Memory B cell (primary cell): ENCODE results near the gene EXD1.
A peak's percentile ranks its signal among the peaks of the same experiment; 100 is the strongest.
"Not testable (repeated sequence)": the region's sequence is repeated elsewhere in the genome, so short reads cannot be mapped to it uniquely, and the experiment has no call there.

Experiments
- ATAC-seq: fragments of 150-1000 bp; cut with Tn5 transposase; 2 replicates; pipeline ENCODE4 v1.10.0; 2021; ENCODE audit warnings: low read depth, mild to moderate bottlenecking, moderate library complexity
- DNase-seq, 2 donors: peaks; one replicate each; pipeline ENCODE4 v3.0.0; 2022; ENCODE audit warnings: low spot score in 2 of 2
- H3K27ac Mint-ChIP-seq: one replicate; pipeline ENCODE4 v1.8.0; 2022; ENCODE audit warnings: mild to moderate bottlenecking, moderate library complexity, mixed read lengths
- H3K27me3 Mint-ChIP-seq: one replicate; pipeline ENCODE4 v1.8.0; 2022; ENCODE audit warnings: mixed read lengths
- H3K36me3 Mint-ChIP-seq: one replicate; pipeline ENCODE4 v1.8.0; 2022; ENCODE audit warnings: mild to moderate bottlenecking, mixed read lengths
- H3K4me1 Mint-ChIP-seq: one replicate; pipeline ENCODE4 v1.8.0; 2022; ENCODE audit warnings: mixed read lengths
- H3K4me3 Mint-ChIP-seq: one replicate; pipeline ENCODE4 v1.8.0; 2022; ENCODE audit warnings: mild to moderate bottlenecking, moderate library complexity, mixed read lengths
- H3K9me3 Mint-ChIP-seq: one replicate; pipeline ENCODE4 v1.8.0; 2022; ENCODE audit warnings: mixed read lengths

EXD1 gene, protein sequence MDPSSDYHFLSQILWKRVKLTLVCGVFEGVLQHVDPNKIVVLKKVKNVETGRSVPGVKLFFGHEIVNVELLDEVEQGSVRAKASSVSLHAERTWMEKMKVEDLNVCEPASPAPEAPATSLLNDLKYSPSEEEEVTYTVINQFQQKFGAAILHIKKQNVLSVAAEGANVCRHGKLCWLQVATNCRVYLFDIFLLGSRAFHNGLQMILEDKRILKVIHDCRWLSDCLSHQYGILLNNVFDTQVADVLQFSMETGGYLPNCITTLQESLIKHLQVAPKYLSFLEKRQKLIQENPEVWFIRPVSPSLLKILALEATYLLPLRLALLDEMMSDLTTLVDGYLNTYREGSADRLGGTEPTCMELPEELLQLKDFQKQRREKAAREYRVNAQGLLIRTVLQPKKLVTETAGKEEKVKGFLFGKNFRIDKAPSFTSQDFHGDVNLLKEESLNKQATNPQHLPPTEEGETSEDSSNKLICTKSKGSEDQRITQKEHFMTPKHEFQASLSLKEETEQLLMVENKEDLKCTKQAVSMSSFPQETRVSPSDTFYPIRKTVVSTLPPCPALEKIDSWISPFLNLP

DNA sequence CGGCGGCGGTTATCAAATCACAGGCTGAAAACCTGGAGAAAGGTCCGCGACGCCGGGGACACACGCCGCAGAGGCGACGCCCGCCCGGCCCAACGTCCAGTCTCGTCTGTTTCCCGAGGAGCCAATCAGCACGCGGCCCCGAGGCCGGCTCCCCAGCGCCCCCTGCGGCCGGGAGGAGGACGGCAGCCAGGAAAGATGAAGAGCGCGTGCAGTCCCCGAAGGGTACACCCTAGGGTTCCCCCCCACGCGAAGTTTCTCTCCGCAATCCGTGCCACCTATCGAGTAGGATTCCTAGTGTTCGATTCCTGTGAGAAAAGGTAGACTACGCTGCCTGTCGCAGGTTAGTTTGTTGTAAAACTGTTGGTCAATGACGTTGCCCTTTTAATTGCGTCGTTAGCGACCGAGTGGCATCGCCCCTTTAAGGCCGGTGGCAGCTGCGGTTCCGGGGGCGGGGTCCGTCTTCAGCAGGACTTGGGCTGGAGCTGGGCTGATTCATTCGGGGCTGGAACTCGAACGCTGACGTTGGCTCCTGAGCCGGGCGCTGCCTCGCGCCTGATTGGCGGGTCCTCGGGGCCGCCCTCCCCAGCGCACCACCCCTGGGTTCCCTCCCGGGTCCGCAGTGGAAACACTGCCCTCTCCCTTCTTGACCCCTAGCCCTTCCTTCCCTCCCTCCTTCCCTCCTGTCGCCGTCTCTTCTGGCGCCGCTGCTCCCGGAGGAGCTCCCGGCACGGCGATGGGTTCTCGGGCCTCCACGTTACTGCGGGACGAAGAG lies at the start of gene EXD1, which contains the start of gene CHP1:
Gene EXD1, minus strand, starts transcription at position 108 of the 772 bp plus-strand sequence. CDS start 4,182 bp downstream, outside the sequence.
Gene CHP1, plus strand, starts transcription at position 619 of the 772 bp plus-strand sequence. Its CDS starts 115 bp downstream, at position 734.
- H3K4me1 Mint-ChIP-seq, result peaks cover 15% of the 10 kb centered on the region
- ATAC-seq (peak; percentile 94), DNase-seq (peak; percentile 87 to 92)
- no peaks in the 10 kb centered on the region for H3K27me3 Mint-ChIP-seq
- no peaks in the 10 kb centered on the region for H3K36me3 Mint-ChIP-seq
- H3K9me3 Mint-ChIP-seq, result no peaks in the 10 kb centered on the region
- H3K27ac Mint-ChIP-seq, result peak within 1 kb of the TSS; percentile 94
- peak within 1 kb of the TSS; percentile 93 for H3K4me3 Mint-ChIP-seq

DNA sequence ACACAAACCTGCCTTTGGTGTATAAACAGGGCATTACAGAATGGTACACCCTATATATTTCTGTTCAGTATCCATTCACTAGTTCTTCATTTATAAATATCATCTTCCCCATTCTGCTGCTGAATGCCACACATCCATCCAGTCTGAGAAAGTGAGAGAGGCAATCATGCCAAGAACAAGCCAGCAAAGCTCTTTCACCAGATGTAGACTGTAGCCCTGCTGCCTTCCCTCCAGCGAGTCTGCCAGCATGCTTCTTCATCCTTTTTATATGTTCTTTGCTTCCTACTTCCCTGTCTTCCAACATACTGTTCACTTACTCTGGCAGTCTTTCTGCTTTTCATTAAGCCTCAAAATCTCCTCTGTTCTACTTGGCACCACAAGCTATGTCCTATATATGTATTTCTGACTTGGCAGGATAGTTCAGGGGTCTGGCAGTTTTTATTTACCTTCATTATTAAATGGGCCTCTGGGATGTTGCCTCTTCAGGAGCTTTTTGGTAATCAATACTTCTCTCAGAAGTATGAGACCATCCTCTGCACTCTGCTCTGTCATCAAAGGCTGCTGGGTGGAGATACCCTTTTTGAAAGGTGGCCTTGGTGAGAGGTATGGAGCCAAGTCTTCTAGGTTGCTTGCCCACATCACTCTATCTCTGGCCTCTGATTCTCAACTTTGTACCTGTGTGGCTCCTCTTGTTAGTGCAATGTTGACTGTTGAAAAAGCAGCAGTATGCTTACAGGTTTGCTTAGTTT lies 49.2 kb upstream of the EXD1 start:
- H3K36me3 Mint-ChIP-seq, result peaks cover 5% of the 10 kb centered on the region
- no peaks in the 10 kb centered on the region for H3K9me3 Mint-ChIP-seq
- no peaks in the 10 kb centered on the region for H3K27me3 Mint-ChIP-seq
- ATAC-seq (no peak), DNase-seq (no peak)
- H3K27ac Mint-ChIP-seq, result peak overlapping the region; percentile 19
- H3K4me3 Mint-ChIP-seq, result no peak overlapping the region
- H3K4me1 Mint-ChIP-seq, result peaks cover 12% of the 10 kb centered on the region

DNA sequence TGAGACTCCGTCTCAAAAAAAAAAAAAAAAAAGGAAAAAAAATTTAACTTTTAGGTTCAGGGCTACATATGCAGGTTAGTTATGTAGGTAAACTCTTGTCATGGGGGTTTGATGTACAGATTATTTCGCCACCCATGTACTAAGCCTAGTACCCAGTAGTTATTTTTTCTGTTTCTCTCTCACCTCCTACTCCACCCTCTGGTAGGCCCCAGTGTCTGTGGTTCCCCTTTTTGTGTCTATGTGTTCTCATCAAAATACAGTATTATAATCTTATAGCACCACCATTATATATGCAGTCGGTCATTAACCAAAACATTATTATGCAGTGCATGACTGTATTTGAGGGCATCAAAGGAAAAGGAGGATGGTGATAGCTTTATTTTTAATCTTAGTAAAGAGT lies 47.8 kb upstream of the EXD1 start:
- no peak overlapping the region for H3K4me3 Mint-ChIP-seq
- peaks cover 5% of the 10 kb centered on the region for H3K36me3 Mint-ChIP-seq
- no peak overlapping the region for H3K27ac Mint-ChIP-seq
- peaks cover 7% of the 10 kb centered on the region for H3K4me1 Mint-ChIP-seq
- no peaks in the 10 kb centered on the region for H3K27me3 Mint-ChIP-seq
- DNase-seq, result no peak
- no peak for ATAC-seq
- no peaks in the 10 kb centered on the region for H3K9me3 Mint-ChIP-seq

DNA sequence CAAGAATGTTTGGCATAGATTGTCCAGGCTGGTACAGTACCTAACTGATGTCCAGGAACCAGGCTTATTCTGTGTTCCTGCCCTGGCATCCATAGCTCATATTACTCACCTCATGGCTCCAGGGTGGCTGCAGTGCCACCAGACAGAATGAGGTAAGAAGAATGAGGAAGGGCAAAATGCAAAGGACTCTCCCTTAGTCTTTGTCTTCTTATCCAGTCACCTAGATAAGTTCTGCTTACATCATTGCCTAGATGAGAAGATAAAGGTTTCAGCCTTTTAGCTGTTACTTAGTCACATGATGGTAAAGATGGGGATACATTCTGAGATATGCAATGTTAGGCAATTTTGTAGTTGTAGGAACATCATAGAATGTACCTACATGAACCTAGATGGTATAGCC lies 46.3 kb upstream of the EXD1 start:
- Mint-ChIP-seq H3K27ac (no peak overlapping the region), H3K4me1 (no peaks in the 10 kb centered on the region), H3K9me3 (no peaks in the 10 kb centered on the region), H3K4me3 (no peak overlapping the region), H3K27me3 (no peaks in the 10 kb centered on the region), H3K36me3 (peaks cover 5% of the 10 kb centered on the region)
- ATAC-seq, result no peak
- no peak for DNase-seq

DNA sequence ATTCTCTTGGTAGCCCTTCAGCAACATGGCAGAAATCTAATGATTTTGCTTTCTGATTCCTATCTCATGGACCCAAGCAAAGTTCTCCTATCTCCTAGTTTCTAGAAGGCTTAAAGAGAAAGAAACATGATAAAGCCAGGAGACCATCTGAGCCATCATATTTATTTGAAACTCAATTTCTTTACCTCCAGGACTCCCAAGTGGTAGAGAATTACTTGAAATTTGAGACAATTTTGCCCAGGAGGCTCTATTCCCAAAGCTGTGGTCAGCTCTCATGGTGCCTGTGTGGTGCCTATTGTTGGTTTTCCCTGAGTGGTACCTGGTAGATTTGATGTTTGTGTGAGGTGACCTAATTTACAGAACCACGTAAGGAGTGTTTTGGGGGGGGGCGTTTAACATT lies 39.3 kb upstream of the EXD1 start:
- ATAC-seq (no peak), DNase-seq (no peak)
- H3K36me3 Mint-ChIP-seq, result peaks cover 14% of the 10 kb centered on the region
- H3K4me3 Mint-ChIP-seq, result no peak overlapping the region
- no peaks in the 10 kb centered on the region for H3K9me3 Mint-ChIP-seq
- H3K4me1 Mint-ChIP-seq, result peaks cover 2% of the 10 kb centered on the region
- no peak overlapping the region for H3K27ac Mint-ChIP-seq
- no peaks in the 10 kb centered on the region for H3K27me3 Mint-ChIP-seq

DNA sequence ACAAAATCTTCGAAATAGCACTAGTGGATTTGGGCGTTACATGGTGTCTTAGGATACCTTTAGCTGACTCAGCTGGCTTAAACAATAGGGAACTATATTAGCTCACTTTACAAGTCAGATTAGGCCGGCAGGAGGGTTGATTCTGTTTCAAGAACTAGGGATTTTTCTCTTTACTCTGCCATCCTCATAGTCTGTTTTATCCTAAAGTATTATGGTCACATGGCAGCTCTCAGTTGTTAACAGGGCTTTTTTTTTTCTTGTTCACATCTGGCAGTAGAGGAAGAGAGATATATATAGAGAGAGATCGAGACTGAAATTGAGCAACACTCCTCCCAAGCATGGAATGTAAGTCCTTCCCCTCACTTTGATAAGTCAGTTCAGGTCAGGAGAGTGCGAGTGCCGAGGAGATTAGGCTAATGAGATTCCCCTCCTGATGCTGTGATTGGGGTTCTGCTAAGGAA lies 33.4 kb upstream of the EXD1 start:
- Mint-ChIP-seq H3K27ac (no peak overlapping the region), H3K36me3 (peaks cover 15% of the 10 kb centered on the region), H3K4me1 (peaks cover 10% of the 10 kb centered on the region)

DNA sequence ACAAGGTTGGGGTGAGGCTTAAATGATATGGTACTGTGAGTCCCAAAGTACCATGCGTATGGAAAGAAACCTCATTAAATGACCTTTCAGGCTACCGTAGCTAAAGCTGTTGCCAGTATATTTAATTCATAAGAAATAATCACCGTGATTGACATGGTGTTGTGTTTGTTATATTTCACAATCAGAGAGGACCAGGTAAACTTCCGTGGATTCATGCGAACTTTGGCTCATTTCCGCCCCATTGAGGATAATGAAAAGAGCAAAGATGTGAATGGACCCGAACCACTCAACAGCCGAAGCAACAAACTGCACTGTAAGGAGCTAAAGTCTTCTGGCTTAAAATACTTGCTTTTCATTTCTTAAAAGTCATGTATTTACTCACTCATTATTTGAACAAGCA lies 32.0 kb upstream of the EXD1 start:
- DNase-seq (no peak), ATAC-seq (no peak)
- Mint-ChIP-seq H3K27me3 (no peaks in the 10 kb centered on the region), H3K4me1 (peaks cover 13% of the 10 kb centered on the region), H3K36me3 (peaks cover 17% of the 10 kb centered on the region), H3K27ac (no peak overlapping the region), H3K4me3 (no peak overlapping the region), H3K9me3 (no peaks in the 10 kb centered on the region)

More for the DNA sequence above, 33.4 kb upstream of the EXD1 start:
- DNase-seq (no peak), ATAC-seq (no peak)
- no peaks in the 10 kb centered on the region for H3K9me3 Mint-ChIP-seq
- no peak overlapping the region for H3K4me3 Mint-ChIP-seq
- no peaks in the 10 kb centered on the region for H3K27me3 Mint-ChIP-seq

DNA sequence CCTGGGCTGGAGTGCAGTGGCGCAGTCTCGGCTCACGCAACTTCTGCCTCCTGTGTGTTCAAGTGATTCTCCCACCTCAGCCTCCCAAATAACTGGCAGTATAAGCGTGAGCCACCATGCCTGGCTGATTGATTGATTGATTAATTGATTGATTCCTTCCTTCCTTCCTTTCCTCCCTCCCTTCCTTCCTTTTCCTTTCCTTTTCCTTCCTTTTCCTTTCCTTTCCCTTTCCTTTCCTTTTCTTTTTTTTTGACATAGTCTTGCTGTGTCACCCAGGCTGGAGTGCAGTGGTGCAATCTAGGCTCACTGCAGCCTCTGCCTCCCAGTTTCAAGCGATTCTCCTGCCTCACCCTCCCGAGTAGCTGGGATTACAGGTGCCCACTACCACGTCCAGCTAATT lies 30.4 kb upstream of the EXD1 start:
- Mint-ChIP-seq H3K4me1 (peaks cover 13% of the 10 kb centered on the region), H3K36me3 (peaks cover 12% of the 10 kb centered on the region)
- H3K4me3 Mint-ChIP-seq, ATAC-seq, DNase-seq, H3K27ac Mint-ChIP-seq, H3K9me3 Mint-ChIP-seq, H3K27me3 Mint-ChIP-seq: not testable (repeated sequence)

DNA sequence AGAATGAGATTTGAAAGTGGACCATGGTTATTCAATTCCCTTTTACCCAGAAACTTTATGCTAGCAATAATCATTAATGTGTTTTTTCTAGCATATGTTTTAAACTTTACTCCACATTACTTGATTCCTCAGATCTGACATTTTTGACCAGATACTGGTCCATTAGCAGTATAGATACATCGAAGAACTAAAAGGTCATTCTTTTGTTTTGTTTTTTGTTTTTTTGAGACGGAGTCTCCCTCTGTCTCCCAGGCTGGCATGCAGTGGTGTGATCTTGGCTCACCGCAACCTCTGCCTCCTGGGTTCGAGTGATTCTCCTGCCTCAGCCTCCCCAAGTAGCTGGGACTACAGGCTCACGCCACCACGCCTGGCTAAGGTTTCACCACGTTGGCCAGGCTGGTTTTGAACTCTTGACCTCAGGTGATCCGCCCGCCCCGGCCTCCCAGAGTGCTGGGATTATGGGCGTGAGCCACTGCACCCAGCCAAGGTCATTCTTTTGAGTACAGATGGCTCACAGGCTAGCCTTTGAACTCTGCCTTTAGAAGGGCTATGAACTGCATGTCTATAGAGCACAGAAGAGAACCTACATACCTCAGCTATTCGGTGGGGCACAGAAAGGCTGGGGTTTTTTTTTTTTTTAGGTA lies 29.1 kb upstream of the EXD1 start:
- H3K4me3 Mint-ChIP-seq, result no peak overlapping the region
- no peak for DNase-seq

DNA sequence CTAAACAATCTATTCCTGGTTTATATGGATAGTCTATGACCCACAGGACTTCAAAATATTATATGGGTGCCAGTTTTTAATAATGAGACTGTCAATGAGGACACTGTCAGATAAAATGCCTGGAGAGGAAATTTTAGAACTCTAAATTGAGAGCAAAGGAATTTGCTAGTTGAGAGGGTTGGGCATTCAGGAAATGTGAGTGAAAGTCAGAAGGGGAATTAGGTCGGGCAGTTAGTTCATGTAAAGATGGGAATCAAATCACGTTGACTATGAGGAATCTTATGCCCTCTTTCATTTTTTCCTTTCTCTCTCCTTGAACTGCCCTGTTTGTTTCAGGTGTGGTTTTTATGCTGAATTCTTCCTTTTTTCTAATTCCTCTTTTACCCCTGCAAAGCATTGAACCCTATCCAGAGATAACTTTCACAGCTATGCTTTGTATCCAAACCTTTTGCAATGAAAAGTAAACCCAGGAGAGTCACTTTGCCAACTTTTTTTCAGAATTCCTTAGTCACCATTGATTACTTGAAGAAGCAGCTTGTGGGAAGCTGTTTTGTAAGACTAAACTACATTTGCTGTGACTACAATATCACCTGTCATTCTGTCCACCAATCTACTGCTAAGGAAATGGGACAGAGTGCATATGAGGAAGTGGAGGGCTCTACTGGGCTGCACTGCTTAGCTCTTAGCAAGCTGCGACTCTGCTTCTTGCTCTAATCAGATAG lies 28.4 kb upstream of the EXD1 start:
- peak; percentile 99 for ATAC-seq

More for the DNA sequence above, 29.1 kb upstream of the EXD1 start:
- Mint-ChIP-seq H3K4me1 (peaks cover 13% of the 10 kb centered on the region), H3K27me3 (no peaks in the 10 kb centered on the region), H3K9me3 (no peaks in the 10 kb centered on the region), H3K36me3 (peaks cover 12% of the 10 kb centered on the region), H3K27ac (peak overlapping the region; percentile 13)
- no peak for ATAC-seq

DNA sequence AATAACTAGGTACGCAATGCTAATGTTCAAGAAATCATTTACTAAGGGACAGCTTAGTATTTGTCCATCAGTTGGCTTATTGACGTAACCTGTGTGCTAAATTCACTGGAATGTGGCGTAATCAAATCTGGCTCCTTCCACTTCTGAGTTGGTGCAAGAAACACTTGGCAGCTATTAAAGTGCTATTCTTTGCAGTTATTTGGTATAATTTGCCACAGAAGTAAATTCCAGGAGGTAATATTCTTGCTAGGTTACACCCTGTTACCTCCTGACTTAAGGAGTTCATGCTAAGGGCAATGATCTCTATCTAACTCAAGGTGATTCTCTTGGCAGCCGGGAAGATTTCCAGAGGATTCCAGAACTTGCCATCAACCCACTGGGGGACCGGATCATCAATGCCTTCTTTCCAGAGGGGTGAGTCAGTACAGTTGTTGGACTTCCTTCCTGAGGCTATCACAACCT lies 26.1 kb upstream of the EXD1 start:
- Mint-ChIP-seq H3K4me3 (no peak overlapping the region), H3K27me3 (no peaks in the 10 kb centered on the region), H3K27ac (no peak overlapping the region), H3K36me3 (peaks cover 6% of the 10 kb centered on the region), H3K4me1 (peaks cover 16% of the 10 kb centered on the region), H3K9me3 (no peaks in the 10 kb centered on the region)
- ATAC-seq (no peak), DNase-seq (no peak)

More for the DNA sequence above, 28.4 kb upstream of the EXD1 start:
- H3K36me3 Mint-ChIP-seq, result peaks cover 11% of the 10 kb centered on the region
- H3K9me3 Mint-ChIP-seq, result no peaks in the 10 kb centered on the region
- peak overlapping the region; percentile 13 for H3K27ac Mint-ChIP-seq
- peak in 1 of 2 donors; percentile 16 for DNase-seq
- peaks cover 16% of the 10 kb centered on the region for H3K4me1 Mint-ChIP-seq
- H3K27me3 Mint-ChIP-seq, result no peaks in the 10 kb centered on the region
- H3K4me3 Mint-ChIP-seq, result peak overlapping the region; percentile 25

DNA sequence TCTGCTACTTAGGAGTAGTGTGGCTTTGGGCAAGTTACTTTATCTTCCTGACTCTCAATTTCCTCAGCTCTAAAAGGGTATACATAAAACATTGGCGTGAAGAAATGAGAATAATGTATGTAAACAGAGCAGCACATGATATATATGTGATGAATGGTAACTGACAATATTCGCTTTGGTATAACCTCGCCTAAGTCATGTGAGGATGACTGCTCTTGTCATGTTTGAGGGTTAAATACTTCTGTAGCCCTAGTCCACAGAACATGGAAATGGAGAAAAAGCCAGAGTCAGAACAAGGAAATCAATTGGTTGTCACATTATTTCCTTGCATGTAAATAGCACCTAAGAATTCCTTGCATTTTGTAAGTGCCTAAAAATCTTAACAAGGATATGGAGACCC lies 25.5 kb upstream of the EXD1 start:
- Mint-ChIP-seq H3K9me3 (no peaks in the 10 kb centered on the region), H3K27me3 (no peaks in the 10 kb centered on the region), H3K36me3 (peaks cover 6% of the 10 kb centered on the region), H3K4me3 (no peak overlapping the region), H3K4me1 (peaks cover 16% of the 10 kb centered on the region), H3K27ac (no peak overlapping the region)
- no peak for ATAC-seq
- no peak for DNase-seq
